GM21786 (cell line): ENCODE measurements around the gene RELL1.

Source experiments
- ATAC-seq: cut with Tn5 transposase; IDR thresholded peaks from one replicate; pipeline ENCODE4 v1.9.1; 2021; ENCODE audit not compliant: unreplicated experiment

The RELL1 gene

GRCh38 chr4:37641886-37642849 lies 44.0 kb downstream of the RELL1 start:
- ATAC-seq, result no peak

GRCh38 chr4:37641352-37641751 lies 44.8 kb downstream of the RELL1 start:
- no peak for ATAC-seq

DNA sequence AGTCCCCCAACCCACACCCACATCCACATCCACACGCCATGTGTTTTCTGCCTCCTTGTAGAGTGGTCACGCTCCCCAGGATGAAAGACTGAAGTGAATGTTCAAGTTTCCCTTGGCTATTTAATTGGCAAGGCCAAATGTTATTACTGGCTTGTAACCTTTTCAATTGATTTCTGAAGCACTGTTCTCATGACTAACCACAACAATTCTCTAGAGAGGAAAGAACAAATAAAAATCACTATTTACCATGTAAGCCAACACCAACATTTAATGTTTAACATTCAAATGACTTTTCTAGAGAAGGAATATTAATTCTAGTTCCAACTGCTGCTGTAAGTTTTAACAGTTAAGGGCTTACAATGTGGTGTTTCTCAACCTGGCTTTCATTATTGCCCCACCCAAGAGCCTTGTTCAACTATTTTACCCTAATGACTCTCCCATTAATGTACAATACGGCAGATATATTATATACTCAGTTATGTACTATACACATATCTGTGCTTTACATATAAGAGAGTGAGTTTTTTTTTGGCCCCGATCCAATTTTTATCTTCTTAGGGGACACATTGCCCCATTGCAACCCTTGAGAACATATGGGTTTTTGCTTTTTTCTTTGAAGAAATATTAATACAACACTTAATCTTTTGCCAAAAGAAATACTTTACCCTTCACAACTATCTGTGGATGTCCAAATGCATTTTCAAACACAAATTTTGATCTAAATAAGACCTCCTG lies 46.5 kb downstream of the RELL1 start:
- no peak for ATAC-seq

DNA sequence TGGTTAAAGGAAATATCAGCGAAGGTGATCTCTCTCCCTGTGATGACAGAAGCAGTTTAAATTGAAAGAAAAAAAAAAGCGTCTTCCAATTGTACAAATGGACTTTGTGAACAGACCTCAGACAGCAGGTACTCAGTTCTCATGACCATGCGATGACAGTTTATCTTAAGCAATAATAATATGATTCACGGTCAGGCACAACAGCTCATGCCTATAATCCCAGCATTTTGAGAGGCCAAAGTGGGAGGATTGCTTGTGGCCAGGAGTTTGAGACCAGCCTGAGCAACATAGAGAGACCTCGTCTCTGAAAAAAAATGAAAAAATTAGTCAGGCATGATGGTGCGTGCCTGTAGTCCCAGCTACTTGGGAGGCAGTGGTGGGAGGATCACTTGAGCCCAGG lies 51.0 kb downstream of the RELL1 start:
- ATAC-seq, result no peak

DNA sequence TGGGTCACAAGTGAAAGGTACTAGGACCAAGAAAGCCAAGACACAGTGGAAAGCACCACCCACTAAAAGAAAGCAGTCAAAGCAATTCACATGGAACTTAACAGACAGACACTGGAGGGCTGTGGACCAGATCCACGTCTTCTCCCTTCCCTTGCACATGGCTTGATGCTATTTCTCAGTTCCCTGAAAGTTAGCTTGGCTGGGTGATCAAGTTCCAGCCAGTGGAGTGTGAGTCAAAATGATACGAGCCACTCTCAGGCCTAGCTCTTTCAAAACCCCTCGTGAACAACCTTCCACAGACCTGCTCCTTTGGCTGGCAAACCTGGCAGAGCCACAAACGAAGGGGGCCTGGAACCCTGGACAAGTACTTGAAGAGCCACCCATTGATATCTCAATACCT lies 52.0 kb downstream of the RELL1 start:
- ATAC-seq, result no peak

DNA sequence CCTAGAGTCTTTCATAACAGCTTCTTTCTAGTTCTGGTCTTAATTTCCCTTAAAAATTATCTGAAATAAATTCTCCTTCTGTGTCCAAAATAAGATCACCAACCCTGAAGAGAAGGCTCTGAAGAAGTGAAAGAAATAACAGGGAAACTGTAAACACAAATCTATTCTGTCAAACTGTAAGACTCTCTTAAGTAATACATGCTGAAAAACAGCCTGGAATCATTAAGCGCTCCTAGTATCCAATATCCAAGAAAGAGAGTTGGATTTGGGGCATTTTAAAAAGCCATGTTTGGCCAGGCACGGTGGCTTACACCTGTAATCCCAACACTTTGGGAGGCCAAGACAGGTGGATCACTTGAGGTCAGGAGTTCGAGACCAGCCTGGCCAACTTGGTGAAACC lies 53.3 kb downstream of the RELL1 start:
- ATAC-seq, result no peak

- ATAC-seq, result no peak
Measured at GRCh38 chr4:37631551-37631950, 54.6 kb downstream of the RELL1 start.

GRCh38 chr4:37629713-37630112 lies 56.5 kb downstream of the RELL1 start:
- ATAC-seq, result no peak

- ATAC-seq, result no peak
Measured at GRCh38 chr4:37628977-37629609, 57.1 kb downstream of the RELL1 start.

- ATAC-seq, result no peak
Measured at GRCh38 chr4:37627263-37627662, 58.9 kb downstream of the RELL1 start.

- ATAC-seq, result no peak
Measured at GRCh38 chr4:37625499-37625898, 60.7 kb downstream of the RELL1 start.

GRCh38 chr4:37623940-37624339 lies 62.2 kb downstream of the RELL1 start:
- no peak for ATAC-seq

DNA sequence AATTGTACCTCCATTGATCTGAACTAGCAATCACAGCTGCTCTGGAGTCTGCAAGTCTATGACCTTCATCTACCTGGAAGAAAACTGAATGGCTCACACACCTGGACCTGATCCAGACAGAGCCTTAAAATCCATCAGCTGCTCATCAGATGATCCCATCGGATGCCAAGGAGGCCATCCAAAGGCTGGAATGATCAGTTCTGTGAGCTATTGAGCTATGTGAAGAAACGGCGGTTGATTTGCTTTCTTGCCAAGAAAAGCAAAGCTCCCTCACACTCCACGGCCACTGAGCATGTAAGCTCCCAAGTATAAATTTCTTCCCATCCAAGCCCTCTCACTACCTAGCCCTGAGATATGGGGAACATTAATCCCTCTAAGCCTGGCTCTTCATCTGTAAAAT lies 63.1 kb downstream of the RELL1 start:
- ATAC-seq, result no peak

- ATAC-seq, result no peak
Measured at GRCh38 chr4:37620176-37620575, 66.0 kb downstream of the RELL1 start.

DNA sequence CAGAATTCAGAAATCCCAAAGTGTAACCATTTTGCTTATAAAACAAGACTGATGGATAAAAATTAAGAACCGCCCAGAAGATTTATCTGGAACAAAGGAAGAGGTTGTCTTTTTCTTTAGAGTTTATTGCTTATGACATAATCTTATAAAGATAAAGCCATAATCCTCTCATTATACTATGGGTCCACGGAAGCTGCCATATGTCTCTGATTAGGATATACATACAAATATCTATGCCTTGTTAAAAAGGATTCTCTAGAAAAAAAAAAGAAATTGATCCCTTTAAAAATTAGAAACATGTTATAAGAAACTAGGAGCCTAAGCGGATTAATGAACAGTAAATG lies 70.5 kb downstream of the RELL1 start:
- no peak for ATAC-seq

- no peak for ATAC-seq
Measured at GRCh38 chr4:37615059-37615719, 71.0 kb downstream of the RELL1 start.

- no peak for ATAC-seq
Measured at GRCh38 chr4:37612811-37613210, 73.4 kb downstream of the RELL1 start.

DNA sequence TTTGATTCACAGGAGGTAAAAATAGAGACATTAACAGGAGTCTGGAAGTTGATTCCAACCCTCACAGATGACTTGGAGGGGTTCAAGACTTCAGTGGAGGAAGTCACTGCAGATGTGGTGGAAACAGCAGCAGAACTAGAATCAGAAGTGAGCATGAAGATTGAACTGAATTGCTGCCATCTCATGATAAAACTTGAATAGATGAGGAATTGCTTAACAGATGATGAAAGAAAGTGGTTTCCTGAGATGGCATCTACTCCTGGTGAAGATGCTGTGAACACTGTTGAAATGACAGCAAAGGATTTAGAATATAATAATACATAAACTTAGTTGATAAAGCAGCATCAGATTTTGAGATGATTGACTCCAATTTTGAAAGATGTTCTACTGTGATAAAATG lies 76.5 kb downstream of the RELL1 start:
- no peak for ATAC-seq

- no peak for ATAC-seq
Measured at GRCh38 chr4:37607018-37607417, 79.2 kb downstream of the RELL1 start.

- ATAC-seq, result no peak
Measured at GRCh38 chr4:37605843-37606565, 80.2 kb downstream of the RELL1 start.

DNA sequence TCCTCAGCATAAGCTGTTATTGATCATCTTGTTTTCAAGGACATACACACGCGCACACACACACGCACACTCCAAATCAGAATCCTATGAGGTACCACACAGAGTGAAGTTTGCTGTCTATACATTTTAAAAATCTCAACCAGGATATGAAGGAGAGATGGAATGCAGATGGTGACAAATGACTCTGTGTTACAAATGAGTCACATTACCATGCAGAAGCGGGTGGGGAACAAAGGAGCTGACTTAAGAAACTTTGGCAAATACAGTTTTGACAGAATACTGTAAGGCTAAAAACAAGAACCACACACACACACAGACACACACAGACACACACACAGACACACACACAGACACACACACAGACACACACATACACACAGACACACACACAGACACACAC lies 81.7 kb downstream of the RELL1 start:
- ATAC-seq, result no peak
